HepG2 (cell line): Measurements from ENCODE around the gene PLA2R1. TPM values are rescaled to one million over a fixed set of nuclear protein-coding genes. Genes with fewer than 3 reads are reported as not detected.
A peak's percentile ranks its signal among the peaks of the same experiment; 100 is the strongest.

Experiments used
- ARNT ChIP-seq: fragments of 450-650 bp; IDR thresholded peaks from 2 replicates; pipeline ENCODE4 v1.6.1; 2017
- CCDC6 ChIP-seq: sonication (generic); formaldehyde crosslinking; IDR thresholded peaks from 2 replicates; pipeline ENCODE4 v1.8.1; 2022; ENCODE audit warnings: mild to moderate bottlenecking, missing genetic modification reagents, moderate library complexity
- ETV6 ChIP-seq: sonication (generic); formaldehyde crosslinking; conservative IDR thresholded peaks from 2 replicates; pipeline ENCODE4 v1.4.0; 2020; ENCODE audit warnings: missing genetic modification reagents
- HNF1A ChIP-seq, 2 experiments: sonication (generic) in 1 of 2; formaldehyde crosslinking in 1 of 2; IDR thresholded peaks; 2 replicates each; pipeline versions ENCODE4 v1.4.0 to v1.6.1; 2016 to 2020; ENCODE audit warnings: borderline replicate concordance in 1 of 2, low read depth in 1 of 2, mild to moderate bottlenecking in 1 of 2, missing genetic modification reagents in 1 of 2
- MLLT10 ChIP-seq: sonication (generic); formaldehyde crosslinking; IDR thresholded peaks from 2 replicates; pipeline ENCODE4 v1.4.0; 2020; ENCODE audit warnings: missing genetic modification reagents
- NFE2L1 ChIP-seq: sonication (generic); formaldehyde crosslinking; IDR thresholded peaks from 2 replicates; pipeline ENCODE4 v1.4.0; 2020; ENCODE audit warnings: missing genetic modification reagents, mild to moderate bottlenecking, borderline replicate concordance
- NONO ChIP-seq, 2 experiments: fragments of 450-650 bp in 1 of 2; sonication (generic) in 1 of 2; formaldehyde crosslinking in 1 of 2; IDR thresholded peaks in 1 of 2; conservative IDR thresholded peaks in 1 of 2; 2 replicates each; pipeline versions ENCODE4 v1.6.1 to v1.8.0; 2017 to 2022; ENCODE audit warnings: mild to moderate bottlenecking in 1 of 2, missing genetic modification reagents in 1 of 2, moderate library complexity in 1 of 2
- PAF1 ChIP-seq: IDR thresholded peaks from 2 replicates; pipeline ENCODE4 v1.6.1; 2016; ENCODE audit warnings: missing genetic modification reagents, missing compliant biosample characterization
- RFX1 ChIP-seq: fragments of 450-650 bp; IDR thresholded peaks from 2 replicates; pipeline ENCODE4 v1.6.1; 2017
- TCF7 ChIP-seq: sonication (generic); IDR thresholded peaks from 2 replicates; pipeline ENCODE4 v1.6.1; 2016; ENCODE audit warnings: antibody characterized with exemption, low read depth
- TFDP2 ChIP-seq: sonication (generic); formaldehyde crosslinking; IDR thresholded peaks from 2 replicates; pipeline ENCODE4 v1.4.0; 2020; ENCODE audit warnings: missing genetic modification reagents
- ZBTB3 ChIP-seq: sonication (generic); formaldehyde crosslinking; IDR thresholded peaks from 2 replicates; pipeline ENCODE4 v1.4.0; 2020; ENCODE audit warnings: low read depth, mild to moderate bottlenecking, moderate library complexity, missing genetic modification reagents, borderline replicate concordance
- ZNF572 ChIP-seq: sonication (generic); formaldehyde crosslinking; IDR thresholded peaks from 2 replicates; pipeline ENCODE4 v1.5.1; 2020; ENCODE audit warnings: mild to moderate bottlenecking, missing genetic modification reagents
- ZNF737 ChIP-seq: sonication (generic); formaldehyde crosslinking; IDR thresholded peaks from 2 replicates; pipeline ENCODE4 v1.5.0; 2020; ENCODE audit warnings: missing genetic modification reagents, mild to moderate bottlenecking, borderline replicate concordance
- ZSCAN25 ChIP-seq: sonication (generic); formaldehyde crosslinking; IDR thresholded peaks from 2 replicates; pipeline ENCODE4 v1.8.0; 2022; ENCODE audit warnings: mild to moderate bottlenecking, missing genetic modification reagents
- polyA plus RNA-seq, 8 experiments: library from polyadenylated mRNA; depleted of rRNA in 3 of 8; stranded (reverse) in 7 of 8; unstranded in 1 of 8; fragments of >200 nt; fragmentation: Illumina TruSeq in 4 of 8; extraction: Trizol in 4 of 8; gene quantifications; 2 replicates each; pipeline versions ENCODE4 v1.2.1 to v1.2.3, GENCODE V29; 2011 to 2016; ENCODE audit warnings: low read depth in 4 of 8, missing spikeins in 1 of 8, mixed read lengths in 1 of 8; ENCODE audit not compliant: insufficient read depth in 1 of 8
- total RNA-seq, 5 experiments: library from RNA; depleted of rRNA; stranded (reverse); fragments of >200 nt; fragmentation: Illumina TruSeq; extraction: Trizol; gene quantifications; 2 replicates each; pipeline ENCODE4 v1.2.3, GENCODE V29; 2016; ENCODE audit warnings: low read depth in 1 of 5
- TF ChIP-seq, protein P1 (sequence below): sonication (generic); formaldehyde crosslinking; IDR thresholded peaks from 2 replicates; pipeline ENCODE4 v1.8.1; 2022; ENCODE audit warnings: mild to moderate bottlenecking, missing genetic modification reagents
- TF ChIP-seq, protein P2 (sequence below): sonication (generic); formaldehyde crosslinking; IDR thresholded peaks from 2 replicates; pipeline ENCODE4 v1.5.1; 2020; ENCODE audit warnings: mild to moderate bottlenecking, moderate library complexity, missing genetic modification reagents
- TF ChIP-seq, protein P3 (sequence below): sonication (generic); formaldehyde crosslinking; IDR thresholded peaks from 2 replicates; pipeline ENCODE4 v1.5.1; 2020; ENCODE audit warnings: missing genetic modification reagents, mild to moderate bottlenecking, borderline replicate concordance

The PLA2R1 gene
- total and polyA plus RNA-seq, 2 of the 13 experiments (the other 11 are each of a cell fraction or from before 2014, with no cell fraction given) = not detected

DNA sequence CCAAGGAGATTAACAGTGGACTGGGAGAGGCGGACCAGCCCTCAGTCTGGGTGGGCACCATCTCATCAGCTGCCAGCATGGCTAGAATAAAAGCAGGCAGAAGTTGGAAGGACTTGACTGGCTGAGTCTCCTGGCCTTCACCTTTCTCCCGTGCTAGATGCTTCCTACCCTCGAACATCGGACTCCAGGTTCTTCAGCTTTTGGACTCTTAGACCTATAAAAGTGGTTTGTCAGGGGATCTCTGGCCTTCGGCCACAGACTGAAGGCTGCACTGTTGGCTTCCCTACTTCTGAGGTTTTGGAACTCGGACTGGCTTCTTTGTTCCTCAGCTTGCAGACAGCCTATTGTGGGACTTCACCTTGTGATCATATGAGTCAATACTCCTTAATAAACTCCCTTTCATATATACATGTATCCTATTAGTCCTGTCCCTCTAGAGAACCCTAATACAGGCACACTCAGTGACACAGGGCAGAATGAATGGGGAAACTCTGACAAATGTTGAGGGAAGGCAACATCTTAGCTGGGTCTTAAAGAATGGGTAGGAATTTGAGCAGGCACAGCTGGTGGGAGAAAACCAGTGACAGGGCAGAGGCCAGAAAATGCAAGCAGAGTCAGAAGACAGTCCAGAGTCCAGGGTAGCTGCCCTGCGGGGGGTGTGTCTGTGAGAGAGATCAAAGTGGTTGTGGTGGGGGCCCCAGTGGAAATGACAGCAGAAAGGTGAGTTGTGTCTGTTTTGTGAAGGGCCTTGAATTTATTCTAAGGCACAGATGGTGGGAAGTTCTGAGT, 156.3 kb downstream of the PLA2R1 start (continued):
- TF ChIP-seq, protein P1, sequence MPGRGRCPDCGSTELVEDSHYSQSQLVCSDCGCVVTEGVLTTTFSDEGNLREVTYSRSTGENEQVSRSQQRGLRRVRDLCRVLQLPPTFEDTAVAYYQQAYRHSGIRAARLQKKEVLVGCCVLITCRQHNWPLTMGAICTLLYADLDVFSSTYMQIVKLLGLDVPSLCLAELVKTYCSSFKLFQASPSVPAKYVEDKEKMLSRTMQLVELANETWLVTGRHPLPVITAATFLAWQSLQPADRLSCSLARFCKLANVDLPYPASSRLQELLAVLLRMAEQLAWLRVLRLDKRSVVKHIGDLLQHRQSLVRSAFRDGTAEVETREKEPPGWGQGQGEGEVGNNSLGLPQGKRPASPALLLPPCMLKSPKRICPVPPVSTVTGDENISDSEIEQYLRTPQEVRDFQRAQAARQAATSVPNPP = no peak
- TF ChIP-seq, protein P2, sequence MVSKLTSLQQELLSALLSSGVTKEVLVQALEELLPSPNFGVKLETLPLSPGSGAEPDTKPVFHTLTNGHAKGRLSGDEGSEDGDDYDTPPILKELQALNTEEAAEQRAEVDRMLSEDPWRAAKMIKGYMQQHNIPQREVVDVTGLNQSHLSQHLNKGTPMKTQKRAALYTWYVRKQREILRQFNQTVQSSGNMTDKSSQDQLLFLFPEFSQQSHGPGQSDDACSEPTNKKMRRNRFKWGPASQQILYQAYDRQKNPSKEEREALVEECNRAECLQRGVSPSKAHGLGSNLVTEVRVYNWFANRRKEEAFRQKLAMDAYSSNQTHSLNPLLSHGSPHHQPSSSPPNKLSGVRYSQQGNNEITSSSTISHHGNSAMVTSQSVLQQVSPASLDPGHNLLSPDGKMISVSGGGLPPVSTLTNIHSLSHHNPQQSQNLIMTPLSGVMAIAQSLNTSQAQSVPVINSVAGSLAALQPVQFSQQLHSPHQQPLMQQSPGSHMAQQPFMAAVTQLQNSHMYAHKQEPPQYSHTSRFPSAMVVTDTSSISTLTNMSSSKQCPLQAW = peak; percentile 47; the same call in 1 of the 2 replicates
- TF ChIP-seq CCDC6 = 0 out of 2 replicates have a peak, but pooled peaks have one; percentile 29
- TF ChIP-seq TCF7 = peak; percentile 95
- TF ChIP-seq ARNT = no peak
- no peak for TF ChIP-seq PAF1 (CRISPR knock-in tag)
- TF ChIP-seq TFDP2 (CRISPR knock-in tag) = no peak
- TF ChIP-seq, protein P3, sequence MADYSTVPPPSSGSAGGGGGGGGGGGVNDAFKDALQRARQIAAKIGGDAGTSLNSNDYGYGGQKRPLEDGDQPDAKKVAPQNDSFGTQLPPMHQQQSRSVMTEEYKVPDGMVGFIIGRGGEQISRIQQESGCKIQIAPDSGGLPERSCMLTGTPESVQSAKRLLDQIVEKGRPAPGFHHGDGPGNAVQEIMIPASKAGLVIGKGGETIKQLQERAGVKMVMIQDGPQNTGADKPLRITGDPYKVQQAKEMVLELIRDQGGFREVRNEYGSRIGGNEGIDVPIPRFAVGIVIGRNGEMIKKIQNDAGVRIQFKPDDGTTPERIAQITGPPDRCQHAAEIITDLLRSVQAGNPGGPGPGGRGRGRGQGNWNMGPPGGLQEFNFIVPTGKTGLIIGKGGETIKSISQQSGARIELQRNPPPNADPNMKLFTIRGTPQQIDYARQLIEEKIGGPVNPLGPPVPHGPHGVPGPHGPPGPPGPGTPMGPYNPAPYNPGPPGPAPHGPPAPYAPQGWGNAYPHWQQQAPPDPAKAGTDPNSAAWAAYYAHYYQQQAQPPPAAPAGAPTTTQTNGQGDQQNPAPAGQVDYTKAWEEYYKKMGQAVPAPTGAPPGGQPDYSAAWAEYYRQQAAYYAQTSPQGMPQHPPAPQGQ = no peak
- TF ChIP-seq ZNF572 (CRISPR knock-in tag) = no peak
- TF ChIP-seq NFE2L1 (CRISPR knock-in tag) = no peak
- TF ChIP-seq HNF1A (IDR thresholded peaks at IDR 0.05; ENCODE audit: low read depth) = no peak
- no peak for TF ChIP-seq HNF1A (CRISPR knock-in tag; IDR thresholded peaks at IDR 0.05; ENCODE audit: borderline replicate concordance)
- TF ChIP-seq RFX1 = no peak
- no peak for TF ChIP-seq NONO (IDR thresholded peaks at IDR 0.05)
- TF ChIP-seq NONO (CRISPR knock-in tag; conservative IDR thresholded peaks at IDR 0.05) = 0 out of 2 replicates have a peak, but pooled peaks have one; percentile 16
- TF ChIP-seq ETV6 = no peak
- TF ChIP-seq MLLT10 (CRISPR knock-in tag) = no peak
- TF ChIP-seq ZSCAN25 (CRISPR knock-in tag) = peak; percentile 91
- no peak for TF ChIP-seq ZBTB3 (CRISPR knock-in tag)
- no peak for TF ChIP-seq ZNF737 (CRISPR knock-in tag)
